Kidney (tissue), 14 donors: ENCODE data around the gene SRPK2. TPM values are rescaled to one million over a fixed set of nuclear protein-coding genes. Genes with fewer than 3 reads are reported as not detected.

ENCODE experiments used
- DNase-seq, 5 donors: peaks; one replicate each; pipeline ENCODE4 v3.0.0-alpha.2; 2013 to 2020
- FAIRE-seq: peaks from 2 replicates; lab custom pipeline; 2012; peaks lifted over from hg19 to GRCh38; lab: Jason Lieb, UNC
- H3K27ac ChIP-seq, 2 donors: one replicate each; pipeline ENCODE4 v1.7.0; 2013; ENCODE audit warnings: low read depth in 2 of 2, low read length in 2 of 2, inconsistent platforms in 1 of 2
- H3K27me3 ChIP-seq: one replicate; pipeline ENCODE4 v1.7.1; 2013; ENCODE audit warnings: low read length, inconsistent platforms; ENCODE audit not compliant: control insufficient read depth, insufficient read depth
- H3K36me3 ChIP-seq, 3 donors: one replicate each; pipeline versions ENCODE4 v1.7.0 to v1.7.1; 2013; ENCODE audit warnings: low read length in 3 of 3, control low read depth in 1 of 3, inconsistent platforms in 1 of 3; ENCODE audit not compliant: insufficient read depth in 3 of 3, control insufficient read depth in 2 of 3
- H3K4me1 ChIP-seq, 3 donors: one replicate each; pipeline versions ENCODE4 v1.7.0 to v1.7.1; 2013; ENCODE audit warnings: low read length in 3 of 3, inconsistent platforms in 1 of 3, low read depth in 1 of 3; ENCODE audit not compliant: control insufficient read depth in 2 of 3, insufficient read depth in 2 of 3
- H3K4me3 ChIP-seq, 3 donors: one replicate each; pipeline versions ENCODE4 v1.7.0 to v1.8.1; 2013; ENCODE audit warnings: low read length in 3 of 3, control low read depth in 1 of 3, inconsistent platforms in 1 of 3
- H3K9ac ChIP-seq, 3 donors: one replicate each; pipeline versions ENCODE4 v1.7.0 to v1.7.1; 2013; ENCODE audit warnings: low read length in 3 of 3, control low read depth in 1 of 3, inconsistent platforms in 1 of 3
- H3K9me3 ChIP-seq, 3 donors: one replicate each; pipeline versions ENCODE4 v1.7.0 to v1.7.1; 2013; ENCODE audit warnings: low read length in 3 of 3, control low read depth in 1 of 3, inconsistent platforms in 1 of 3; ENCODE audit not compliant: control insufficient read depth in 2 of 3, insufficient read depth in 1 of 3
- intact Hi-C: fragments of 100-400 bp; cut with DNase I; formaldehyde crosslinking; loops from one replicate; pipeline ENCODE4 v1.11.1; 2022
- polyA plus RNA-seq: library from polyadenylated mRNA; stranded (reverse); fragments of 350-450 nt; fragmentation: Illumina TruSeq; extraction: RNeasy Lipid Tissue Mini Kit (QIAGEN cat#74804); gene quantifications from one replicate; pipeline ENCODE4 v1.2.3, GENCODE V29; 2014; ENCODE audit warnings: low read depth, low replicate concordance; ENCODE audit not compliant: insufficient read depth
- total RNA-seq: library from RNA; stranded (reverse); fragmentation: NEBNext Ultra II Directional; extraction: Animal tissue kit (Norgen Biotek cat#: 25700); gene quantifications from one replicate; pipeline ENCODE4 v1.2.1, GENCODE V29; 2021
- TF ChIP-seq, protein P1 (sequence below): IDR thresholded peaks from 3 replicates; pipeline ENCODE4 v1.5.1; 2012; ENCODE audit warnings: mild to moderate bottlenecking, moderate library complexity, borderline replicate concordance; ENCODE audit not compliant: insufficient read depth; ENCODE audit errors: extremely low read depth
- donor health status: control.
- donor health status: control.
- donor health status: control.
- donor health status: control.
- donor health status: control.
- donor health status: DM: yes; HTN: yes; CAD: no.
- donor health status: Normal renal cell carcinoma (clear cell type).

Gene SRPK2
- total and polyA plus RNA-seq, 2 donors from 2014 or later, result 9.9 to 43.1 TPM

DNA sequence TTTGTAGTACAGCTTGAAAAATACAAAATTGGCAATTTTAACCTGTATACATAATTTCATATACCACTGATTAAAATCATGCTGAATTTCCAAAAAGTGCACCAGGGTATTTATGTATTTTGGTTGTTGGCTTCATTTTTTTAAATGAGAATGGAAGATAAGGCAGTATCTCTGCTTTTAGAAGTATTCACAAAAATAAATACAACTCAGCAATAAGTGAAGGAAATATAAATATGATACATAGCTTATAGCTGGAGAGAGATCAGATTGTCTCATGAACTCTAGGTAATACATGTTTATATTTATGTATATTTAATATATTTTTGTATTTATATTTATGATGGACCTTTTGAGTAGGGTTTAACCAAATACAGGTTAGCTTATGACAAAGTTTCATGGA is 293.8 kb downstream of the SRPK2 start:
- Histone ChIP-seq H3K9me3 (no peaks in the 10 kb centered on the region), H3K9ac (no peak overlapping the region), H3K4me1 (no peaks in the 10 kb centered on the region), H3K4me3 (no peak overlapping the region), H3K27ac (no peak overlapping the region), H3K27me3 (no peaks in the 10 kb centered on the region), H3K36me3 (peaks cover 9 to 28% (median 9%) of the 10 kb centered on the region in 3 donors)
- FAIRE-seq, result no peak
- TF ChIP-seq, protein P1, sequence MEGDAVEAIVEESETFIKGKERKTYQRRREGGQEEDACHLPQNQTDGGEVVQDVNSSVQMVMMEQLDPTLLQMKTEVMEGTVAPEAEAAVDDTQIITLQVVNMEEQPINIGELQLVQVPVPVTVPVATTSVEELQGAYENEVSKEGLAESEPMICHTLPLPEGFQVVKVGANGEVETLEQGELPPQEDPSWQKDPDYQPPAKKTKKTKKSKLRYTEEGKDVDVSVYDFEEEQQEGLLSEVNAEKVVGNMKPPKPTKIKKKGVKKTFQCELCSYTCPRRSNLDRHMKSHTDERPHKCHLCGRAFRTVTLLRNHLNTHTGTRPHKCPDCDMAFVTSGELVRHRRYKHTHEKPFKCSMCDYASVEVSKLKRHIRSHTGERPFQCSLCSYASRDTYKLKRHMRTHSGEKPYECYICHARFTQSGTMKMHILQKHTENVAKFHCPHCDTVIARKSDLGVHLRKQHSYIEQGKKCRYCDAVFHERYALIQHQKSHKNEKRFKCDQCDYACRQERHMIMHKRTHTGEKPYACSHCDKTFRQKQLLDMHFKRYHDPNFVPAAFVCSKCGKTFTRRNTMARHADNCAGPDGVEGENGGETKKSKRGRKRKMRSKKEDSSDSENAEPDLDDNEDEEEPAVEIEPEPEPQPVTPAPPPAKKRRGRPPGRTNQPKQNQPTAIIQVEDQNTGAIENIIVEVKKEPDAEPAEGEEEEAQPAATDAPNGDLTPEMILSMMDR, result no peak
- DNase-seq, result no peak
- intact Hi-C loops, result no loop called here

DNA sequence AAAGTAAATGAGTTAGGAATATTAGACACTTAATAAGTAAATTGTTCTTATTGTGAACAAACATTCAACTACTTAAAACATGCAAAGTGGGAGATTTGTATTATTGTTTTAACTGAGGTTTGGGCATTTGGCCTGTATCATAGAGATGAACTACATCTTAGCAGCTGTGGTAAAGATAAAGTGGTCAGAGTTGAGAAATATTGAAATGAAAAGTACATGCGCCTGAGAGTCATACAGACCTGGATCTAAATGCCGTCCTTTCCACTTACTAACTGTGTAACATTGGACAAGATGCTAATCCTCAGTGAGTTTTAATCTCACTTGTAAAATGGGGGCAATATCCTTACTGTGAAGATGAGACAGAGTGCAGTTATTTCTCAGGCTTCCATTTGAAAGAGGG is 300.3 kb downstream of the SRPK2 start:
- H3K4me3 ChIP-seq, result no peak overlapping the region
- H3K9me3 ChIP-seq, result no peaks in the 10 kb centered on the region
- intact Hi-C loops, result no loop called here
- H3K27me3 ChIP-seq, result no peaks in the 10 kb centered on the region
- FAIRE-seq (no peak), DNase-seq (no peak)
- peaks cover 4 to 26% (median 7%) of the 10 kb centered on the region in 3 donors for H3K36me3 ChIP-seq
- H3K27ac ChIP-seq, result no peak overlapping the region
- TF ChIP-seq, protein P1, result no peak
- no peak overlapping the region for H3K9ac ChIP-seq
- H3K4me1 ChIP-seq, result no peaks in the 10 kb centered on the region

DNA sequence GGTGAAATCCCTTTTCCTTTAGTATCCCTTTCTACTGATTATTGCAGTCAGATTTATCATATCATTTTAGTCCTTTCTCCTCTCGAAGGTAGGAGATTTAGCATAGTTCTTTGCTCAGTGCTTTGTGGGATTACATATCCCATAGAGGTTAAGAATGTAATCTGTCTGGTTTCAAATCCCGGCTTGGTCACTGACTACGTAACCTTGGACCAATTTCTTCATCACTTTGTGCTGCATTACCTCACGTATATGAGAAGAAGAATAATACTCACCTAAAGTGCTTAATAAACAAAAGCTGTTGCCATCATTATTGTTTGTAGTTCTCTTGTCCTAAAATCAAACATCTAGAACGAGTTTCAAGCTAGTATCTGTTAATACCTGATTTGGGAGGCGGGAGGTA is 300.7 kb downstream of the SRPK2 start:
- FAIRE-seq, result no peak
- Histone ChIP-seq H3K27ac (no peak overlapping the region), H3K4me1 (no peaks in the 10 kb centered on the region), H3K9ac (no peak overlapping the region), H3K27me3 (no peaks in the 10 kb centered on the region), H3K4me3 (no peak overlapping the region), H3K9me3 (no peaks in the 10 kb centered on the region), H3K36me3 (peaks cover 6 to 31% (median 9%) of the 10 kb centered on the region in 3 donors)
- DNase-seq, result no peak
- intact Hi-C loops, result no loop called here
- TF ChIP-seq, protein P1, result no peak

DNA sequence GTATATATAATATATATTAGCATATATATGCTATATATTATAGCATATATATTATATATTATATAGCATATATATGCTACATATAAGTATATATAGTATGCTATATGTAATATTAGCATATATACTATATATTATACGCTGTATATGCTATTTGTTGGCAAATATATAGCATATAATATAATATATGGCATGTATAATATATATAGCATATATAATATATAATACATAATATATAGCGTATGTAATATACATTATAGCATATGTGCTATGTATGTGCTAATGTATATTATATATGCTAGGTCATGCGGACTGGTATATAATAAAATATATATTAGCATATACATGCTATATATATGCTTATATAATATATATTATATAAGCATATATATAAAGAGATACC is 301.9 kb downstream of the SRPK2 start:
- intact Hi-C loops, result no loop called here
- Histone ChIP-seq H3K4me1 (no peaks in the 10 kb centered on the region), H3K36me3 (peaks cover 6 to 43% (median 11%) of the 10 kb centered on the region in 3 donors), H3K9ac (no peak overlapping the region), H3K27ac (no peak overlapping the region), H3K9me3 (no peaks in the 10 kb centered on the region), H3K27me3 (no peaks in the 10 kb centered on the region), H3K4me3 (no peak overlapping the region)
- TF ChIP-seq, protein P1, result no peak
- FAIRE-seq (peak; percentile 39), DNase-seq (no peak)
